ENCODE measurements around the gene TCEANC.
A peak's percentile ranks its signal among the peaks of the same experiment; 100 is the strongest.

TCEANC gene

DNA sequence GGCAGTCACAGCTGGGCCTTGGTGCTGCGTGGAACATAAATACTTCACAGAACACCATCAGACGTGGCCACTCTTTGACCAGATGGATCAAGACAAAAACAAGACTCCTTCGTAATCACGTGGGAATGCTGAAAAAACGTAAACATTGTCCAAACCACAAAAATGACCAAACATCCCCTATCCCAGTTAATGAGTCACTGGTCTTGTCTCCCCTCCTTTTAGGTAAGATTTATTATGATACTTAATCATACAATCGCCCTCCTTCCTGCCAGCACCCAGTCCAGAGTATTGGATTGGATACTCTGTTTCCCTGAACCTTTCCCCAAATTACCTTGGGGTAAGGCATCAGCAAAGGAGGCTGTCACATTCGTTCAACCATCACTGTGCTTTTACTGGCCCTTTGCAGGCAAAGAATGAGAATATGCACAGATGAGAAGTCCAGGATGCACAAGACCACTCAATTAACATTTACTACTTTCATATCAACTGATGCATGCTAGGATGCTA is 601 bp upstream of the TCEANC start:
- DNase-seq (ENCODE audit: extremely low spot score), result no peak
- TF ChIP-seq, protein P1, sequence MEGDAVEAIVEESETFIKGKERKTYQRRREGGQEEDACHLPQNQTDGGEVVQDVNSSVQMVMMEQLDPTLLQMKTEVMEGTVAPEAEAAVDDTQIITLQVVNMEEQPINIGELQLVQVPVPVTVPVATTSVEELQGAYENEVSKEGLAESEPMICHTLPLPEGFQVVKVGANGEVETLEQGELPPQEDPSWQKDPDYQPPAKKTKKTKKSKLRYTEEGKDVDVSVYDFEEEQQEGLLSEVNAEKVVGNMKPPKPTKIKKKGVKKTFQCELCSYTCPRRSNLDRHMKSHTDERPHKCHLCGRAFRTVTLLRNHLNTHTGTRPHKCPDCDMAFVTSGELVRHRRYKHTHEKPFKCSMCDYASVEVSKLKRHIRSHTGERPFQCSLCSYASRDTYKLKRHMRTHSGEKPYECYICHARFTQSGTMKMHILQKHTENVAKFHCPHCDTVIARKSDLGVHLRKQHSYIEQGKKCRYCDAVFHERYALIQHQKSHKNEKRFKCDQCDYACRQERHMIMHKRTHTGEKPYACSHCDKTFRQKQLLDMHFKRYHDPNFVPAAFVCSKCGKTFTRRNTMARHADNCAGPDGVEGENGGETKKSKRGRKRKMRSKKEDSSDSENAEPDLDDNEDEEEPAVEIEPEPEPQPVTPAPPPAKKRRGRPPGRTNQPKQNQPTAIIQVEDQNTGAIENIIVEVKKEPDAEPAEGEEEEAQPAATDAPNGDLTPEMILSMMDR (IDR thresholded peaks at IDR 0.05; ENCODE audit: control extremely low read depth, extremely low read depth, low read depth, missing control alignments), result no peak
- POLR2A ChIA-PET, result no interaction called here
- CTCF ChIA-PET, result no interaction called here

DNA sequence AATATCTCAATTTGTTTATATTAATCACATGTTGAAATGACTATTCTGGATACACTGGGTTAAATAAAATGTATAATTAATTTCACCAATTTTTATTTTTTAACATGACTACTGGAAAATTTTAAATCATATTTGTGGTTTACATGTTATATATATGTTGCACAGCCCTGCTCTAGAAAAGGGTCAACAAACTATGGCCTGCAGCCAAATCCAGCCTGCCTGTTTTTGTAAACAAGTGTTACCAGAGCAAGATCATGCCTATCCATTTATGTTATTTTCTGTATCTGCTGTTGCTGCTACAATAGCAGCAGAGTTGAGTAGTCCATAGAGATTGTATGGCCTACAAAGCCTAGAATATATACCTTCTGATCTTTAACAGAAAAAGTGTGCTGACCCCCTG is 1.2 kb downstream of the TCEANC start:
- CTCF ChIA-PET, result no interaction called here
- no peak for DNase-seq (ENCODE audit: extremely low spot score)
- TF ChIP-seq, protein P1 (IDR thresholded peaks at IDR 0.05; ENCODE audit: control extremely low read depth, extremely low read depth, low read depth, missing control alignments), result no peak
- POLR2A ChIA-PET, result no interaction called here

DNA sequence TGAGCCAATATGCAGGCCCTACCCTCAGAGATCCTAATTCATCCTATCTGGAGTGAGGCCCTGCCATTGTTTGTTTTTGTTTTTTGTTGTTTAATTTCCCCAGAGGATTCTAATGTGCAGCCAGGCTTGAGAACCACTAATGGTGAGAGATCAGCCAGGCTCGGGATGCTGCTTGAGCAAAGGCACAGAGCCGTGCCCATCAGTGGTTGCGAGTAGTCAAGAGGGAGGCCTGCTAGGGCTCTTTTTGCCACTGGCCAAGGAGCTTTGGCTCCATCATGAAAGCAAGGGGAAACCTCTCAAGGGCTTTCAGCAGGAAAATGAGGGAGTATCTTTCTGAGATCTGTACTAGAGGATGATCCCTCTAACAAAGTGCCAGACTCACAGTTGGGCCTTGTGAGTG is 2.7 kb downstream of the TCEANC start:
- ChIA-PET CTCF (interaction anchor here (0.9 kb wide), 1 partner anchor 33 kb away, joined by 3 read pairs; no protein-coding TSS in a partner anchor), POLR2A (no interaction called here)
- TF ChIP-seq, protein P1 (IDR thresholded peaks at IDR 0.05; ENCODE audit: control extremely low read depth, extremely low read depth, low read depth, missing control alignments), result no peak
- DNase-seq (ENCODE audit: extremely low spot score), result no peak

DNA sequence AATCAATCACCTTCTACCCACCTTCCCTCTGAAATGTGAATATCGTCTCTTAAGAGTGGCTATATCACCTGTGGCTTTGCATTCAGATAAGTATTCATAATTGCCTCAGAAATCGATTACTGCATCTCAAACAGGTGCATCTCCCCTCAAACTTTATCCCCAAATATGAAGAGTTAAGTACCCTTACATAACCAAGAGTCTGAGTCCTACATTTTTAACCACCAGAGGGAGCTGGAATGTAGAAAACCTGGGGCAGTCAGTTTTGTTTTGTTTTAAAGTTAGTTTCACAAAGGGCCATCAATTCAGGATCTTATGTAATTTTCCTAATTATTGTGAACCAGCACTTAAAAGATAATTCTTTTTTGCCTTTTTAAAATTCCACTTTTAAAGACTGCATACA is 5.7 kb downstream of the TCEANC start:
- CTCF ChIA-PET, result interaction anchor here (1.0 to 1.6 kb wide), 4 partner anchors 34 to 89 kb away, joined by 4 to 7 read pairs (median 4); no protein-coding TSS in a partner anchor
- peak; percentile 22 for DNase-seq (ENCODE audit: extremely low spot score)
- TF ChIP-seq, protein P1 (IDR thresholded peaks at IDR 0.05; ENCODE audit: control extremely low read depth, extremely low read depth, low read depth, missing control alignments), result peak; percentile 29
- POLR2A ChIA-PET, result no interaction called here

DNA sequence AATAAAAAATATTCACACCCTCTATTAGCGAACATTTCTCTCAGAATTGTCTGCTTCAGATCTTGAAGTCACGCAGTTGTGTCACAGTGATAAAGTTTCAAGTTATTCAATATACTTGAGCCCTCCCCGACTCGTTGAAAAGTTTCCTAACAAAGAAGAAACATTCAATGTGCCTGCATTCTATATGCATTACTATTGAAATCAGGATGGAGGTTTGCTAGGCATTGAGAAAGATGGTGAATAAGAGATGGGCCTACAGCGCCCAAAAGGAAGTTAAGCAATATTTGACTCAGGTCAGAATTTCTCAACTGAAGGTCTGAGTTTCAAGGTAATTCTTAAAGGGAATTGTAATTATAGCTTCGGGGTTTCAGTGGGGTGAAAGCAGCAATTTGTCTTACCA is 6.1 kb downstream of the TCEANC start:
- DNase-seq (ENCODE audit: extremely low spot score), result no peak
- ChIA-PET CTCF (interaction anchor here (0.9 to 1.6 kb wide), 5 partner anchors 33 to 89 kb away, joined by 3 to 7 read pairs (median 4); no protein-coding TSS in a partner anchor), POLR2A (no interaction called here)
- TF ChIP-seq, protein P1 (IDR thresholded peaks at IDR 0.05; ENCODE audit: control extremely low read depth, extremely low read depth, low read depth, missing control alignments), result no peak

DNA sequence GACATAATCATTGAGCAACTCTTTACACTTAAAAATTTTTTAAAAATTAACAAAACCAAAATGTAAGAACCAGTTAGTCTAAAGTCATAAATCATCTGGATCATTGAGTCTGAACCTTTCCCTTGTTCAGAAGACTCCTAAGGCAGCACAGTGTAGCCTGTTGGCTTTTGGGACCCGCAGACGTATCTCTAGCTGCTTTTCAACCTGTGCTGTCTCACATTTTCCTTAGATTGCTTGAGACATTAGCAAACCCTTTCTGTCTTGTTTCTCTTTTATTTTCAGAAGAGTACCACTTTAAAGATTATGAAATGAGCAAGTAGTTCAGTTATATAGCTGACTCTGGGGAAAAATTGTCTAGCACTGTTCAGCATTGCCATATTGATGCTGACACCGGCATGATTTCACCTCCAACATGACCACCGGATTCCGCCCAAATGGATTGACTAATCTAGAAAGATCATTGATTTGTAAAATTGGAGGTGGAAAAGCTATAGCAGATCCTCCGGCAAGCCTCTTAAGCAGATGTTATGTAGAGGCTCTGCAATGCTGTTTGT is 8.9 kb downstream of the TCEANC start:
- CTCF ChIA-PET, result interaction anchor here (0.7 to 1.5 kb wide), 7 partner anchors 18 to 370 kb away, joined by 3 to 6 read pairs (median 4); no protein-coding TSS in a partner anchor
- DNase-seq (ENCODE audit: extremely low spot score), result no peak
- TF ChIP-seq, protein P1 (IDR thresholded peaks at IDR 0.05; ENCODE audit: control extremely low read depth, extremely low read depth, low read depth, missing control alignments), result no peak
- POLR2A ChIA-PET, result interaction anchor here (0.9 kb wide), 1 partner anchor 91 kb away, joined by 3 read pairs; no protein-coding TSS in a partner anchor

All from GM10248 (cell line).